ENCODE measurements around the gene MTMR11. TPM values are rescaled to one million over a fixed set of nuclear protein-coding genes. Genes with fewer than 3 reads are reported as not detected.

The MTMR11 gene
- total and polyA plus RNA-seq, 10 of the 15 experiments (the other 5 are each of a cell fraction or from before 2014, with no cell fraction given), result 0.35 to 1.1 (median 0.73) TPM

- no peak overlapping the region for H3K4me3 ChIP-seq
- CTCF ChIA-PET, result interaction anchor here (2.5 kb wide), 1 partner anchor 13 kb away, joined by 7 read pairs; no protein-coding TSS in a partner anchor
- 98% methylated on average over 5 of the region's 5 CpGs for WGBS (ENCODE audit: insufficient coverage, insufficient replicate concordance, low lambda C conversion rate, missing lambda C conversion rate)
- RAD21 ChIA-PET (ENCODE audit: unreplicated experiment), result no interaction called here
- in situ Hi-C loops (cut with MboI), result no loop called here
- H3K9me3 ChIP-seq (replicated peaks; ENCODE audit: control insufficient read depth, insufficient read depth, low read length), result no peaks in the 10 kb centered on the region
- H3K27me3 ChIP-seq (replicated peaks in 1 of 2; ENCODE audit: control insufficient read depth in 2 of 2, insufficient read depth in 2 of 2, low read length in 1 of 2), result no peaks in the 10 kb centered on the region
- H3K9ac ChIP-seq (ENCODE audit: control insufficient read depth, insufficient read depth, low read length), result no peak overlapping the region
- SMC1A ChIA-PET (ENCODE audit: uncharacterized antibody, unreplicated experiment), result interaction anchor here (0.6 to 1.5 kb wide), 3 partner anchors 20 to 245 kb away, joined by 3 read pairs; no protein-coding TSS in a partner anchor
- TF ChIP-seq IRF4 (IDR thresholded peaks at IDR 0.05; ENCODE audit: low read depth, low read length) (no peak), YY1 (IDR thresholded peaks at IDR 0.05; ENCODE audit: low read depth, low read length) (no peak), EZH2 (IDR thresholded peaks at IDR 0.05; ENCODE audit: borderline replicate concordance, control insufficient read depth, low read depth, low read length) (no peak), NFIC (IDR thresholded peaks at IDR 0.05; ENCODE audit: low read depth, low read length) (no peak), NKRF (conservative IDR thresholded peaks at IDR 0.05) (no peak), ZNF217 (IDR thresholded peaks at IDR 0.05) (no peak), YBX1 (IDR thresholded peaks at IDR 0.05) (no peak), TBL1XR1 (IDR thresholded peaks at IDR 0.05; ENCODE audit: low read depth, low read length) (no peak), E2F4 (IDR thresholded peaks at IDR 0.05; ENCODE audit: low read depth, low read length) (no peak), NFYA (IDR thresholded peaks at IDR 0.05; ENCODE audit: borderline replicate concordance, low read depth, low read length) (no peak), PAX8 (IDR thresholded peaks at IDR 0.05) (no peak), PKNOX1 (IDR thresholded peaks at IDR 0.05) (no peak), JUNB (IDR thresholded peaks at IDR 0.05) (no peak), ATF7 (IDR thresholded peaks at IDR 0.05; ENCODE audit: low read depth) (no peak), MEF2A (IDR thresholded peaks at IDR 0.05; ENCODE audit: insufficient read depth, low read depth, low read length) (no peak), ZNF274 (IDR thresholded peaks at IDR 0.05; ENCODE audit: insufficient read depth, insufficient read length) (no peak), SP1 (IDR thresholded peaks at IDR 0.05; ENCODE audit: low read depth, low read length) (no peak), ZBTB4 (CRISPR knock-in tag; IDR thresholded peaks at IDR 0.05) (no peak)
- peaks cover 19% of the 10 kb centered on the region for H3K4me1 ChIP-seq (ENCODE audit: control insufficient read depth, insufficient read depth, low read length)
- H3K4me2 ChIP-seq (ENCODE audit: control insufficient read depth, insufficient read depth), result no peak overlapping the region
- H2AFZ ChIP-seq (ENCODE audit: control insufficient read depth, low read depth, low read length), result no peak overlapping the region
- H3K27ac ChIP-seq (ENCODE audit: control insufficient read depth, insufficient read depth), result no peak overlapping the region
- peaks cover 7 to 9% of the 10 kb centered on the region in 2 experiments for H3K36me3 ChIP-seq (ENCODE audit: control insufficient read depth in 2 of 2, insufficient read depth in 2 of 2, low read length in 1 of 2)
- BruUV-seq (replicated peaks), result no TSS peak
- H3K79me2 ChIP-seq (ENCODE audit: control insufficient read depth, insufficient read depth, low read length), result no peaks in the 10 kb centered on the region
- intact Hi-C loops (cut with micrococcal nuclease; ENCODE audit: unreplicated experiment), result no loop called here
- FAIRE-seq, result no peak
- no peak for DNase-seq (ENCODE audit: low read depth, low spot score)
- no peak for ATAC-seq
- POLR2A ChIA-PET, result no interaction called here
- H4K20me1 ChIP-seq (ENCODE audit: control insufficient read depth, insufficient read depth), result no peaks in the 10 kb centered on the region
These were observed 5.5 kb upstream of the MTMR11 start for GRCh38 chr1:149942207-149942606.

Measured in GM12878 (cell line).